Activated naive CD4-positive, alpha-beta T cell (primary cell): ENCODE results near the gene VPS54.

Source experiments
- DNase-seq, 4 experiments: peaks; one replicate each; lab custom pipeline; 2025; lab: John Stamatoyannopoulos, UW

VPS54 gene

DNA sequence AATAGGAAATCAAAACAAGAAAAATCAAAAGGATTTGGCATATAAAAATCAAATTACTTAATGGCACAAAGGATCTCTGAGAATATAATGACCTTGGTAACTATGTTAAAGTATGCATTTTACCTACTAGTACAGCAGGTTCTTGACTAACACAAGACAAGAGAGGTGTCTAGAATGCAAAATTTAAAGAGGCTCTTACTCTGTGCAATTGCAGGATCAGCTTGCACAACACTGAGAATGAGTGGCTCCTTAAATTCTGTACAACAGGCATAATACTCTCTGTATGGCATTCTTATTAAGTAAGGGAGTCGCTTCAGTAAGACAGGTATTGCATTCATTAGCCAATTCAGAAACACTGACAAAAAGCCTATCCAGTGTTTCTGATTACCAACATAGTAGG is 104.9 kb downstream of the VPS54 start:
- no peak for DNase-seq

DNA sequence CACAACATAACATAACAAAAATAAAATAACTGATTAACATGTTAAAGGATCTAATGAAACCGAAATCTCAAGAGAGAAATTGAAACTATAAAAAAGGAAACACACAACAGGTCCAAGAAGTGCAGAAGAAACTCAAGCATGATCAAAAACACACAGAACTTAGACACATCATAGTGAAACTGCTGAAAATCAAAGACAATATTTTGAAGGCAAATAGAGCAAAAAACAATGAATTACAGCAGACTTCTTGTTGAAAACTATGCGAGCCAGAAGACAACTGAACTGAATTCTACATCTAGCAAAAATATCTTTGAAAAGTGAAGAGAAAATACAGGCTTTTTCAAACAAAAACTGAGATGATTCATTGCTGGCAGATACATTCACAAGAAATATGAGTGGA is 116.2 kb downstream of the VPS54 start:
- no peak for DNase-seq

DNA sequence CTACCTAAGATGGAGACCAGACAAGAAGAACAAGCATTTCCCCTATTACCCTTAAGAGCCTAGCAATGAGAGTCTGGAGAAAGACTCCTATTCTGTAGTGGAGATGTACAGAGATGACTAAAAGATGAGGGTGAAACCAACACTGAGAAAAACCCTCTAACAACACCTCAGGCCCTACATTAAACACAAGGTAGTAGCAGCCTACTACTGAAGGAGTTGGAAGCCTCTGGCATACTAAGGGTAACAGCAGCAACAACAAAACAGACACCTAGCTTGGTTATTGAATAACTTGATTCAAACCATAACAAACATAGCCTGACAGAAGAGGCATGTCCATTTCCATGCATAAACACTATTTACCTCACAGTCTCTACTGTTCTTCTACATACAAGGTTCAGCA is 117.1 kb downstream of the VPS54 start:
- DNase-seq: no peak

DNA sequence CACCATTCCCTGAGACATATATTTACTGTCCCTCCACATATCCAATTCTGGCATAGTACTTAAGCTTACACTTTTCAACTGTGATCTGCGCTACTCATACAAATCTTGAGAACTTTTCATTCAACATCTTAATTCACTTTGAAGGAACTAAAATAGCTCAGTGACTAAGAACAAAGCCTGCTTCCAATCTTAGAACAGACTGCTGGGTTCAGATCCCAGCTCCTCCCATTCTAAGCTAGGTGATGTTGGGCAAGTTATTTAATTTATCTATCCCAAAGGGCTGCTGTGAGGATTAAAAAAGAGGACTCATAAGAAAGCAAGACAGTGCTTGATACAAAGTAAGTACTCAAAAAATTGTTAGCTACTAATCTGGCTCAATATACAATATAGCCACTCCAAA is 119.6 kb downstream of the VPS54 start:
- no peak for DNase-seq

DNA sequence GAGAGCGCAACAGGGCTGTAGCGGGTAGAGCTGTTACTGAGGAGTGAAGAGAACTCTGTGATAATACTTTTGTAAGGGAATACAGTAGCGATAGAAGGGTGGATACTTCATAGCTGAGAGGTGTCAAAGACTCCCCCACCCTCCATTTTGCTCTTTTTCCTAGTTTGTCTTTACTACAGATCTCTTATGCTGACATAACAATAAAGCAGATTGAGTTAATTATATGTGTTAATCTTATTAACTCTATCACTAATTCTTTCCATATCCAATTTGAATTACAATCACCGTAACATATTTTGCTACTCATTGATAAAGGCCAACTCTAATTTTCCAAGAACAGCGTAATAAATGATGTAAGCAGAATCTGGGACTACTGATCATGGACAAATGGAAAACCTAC is 120.4 kb downstream of the VPS54 start:
- no peak for DNase-seq

DNA sequence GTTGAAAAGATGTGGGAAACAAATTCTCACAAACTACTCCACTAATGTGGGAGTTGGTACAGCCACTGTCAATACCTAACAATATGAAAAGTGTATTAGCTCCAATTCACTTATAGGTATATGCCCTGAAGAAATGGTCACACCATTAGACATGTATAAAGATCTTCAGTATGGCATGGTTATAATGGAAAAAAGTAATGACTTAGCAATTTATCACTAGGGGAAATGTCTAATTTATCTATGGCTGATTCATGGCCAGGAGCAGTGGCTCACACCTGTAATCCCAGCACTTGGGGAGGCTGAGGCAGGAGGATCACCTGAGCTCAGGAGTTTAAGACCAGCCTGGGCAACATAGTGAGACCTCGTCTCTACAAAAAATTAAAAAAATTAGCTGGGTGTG is 125.1 kb downstream of the VPS54 start:
- DNase-seq: no peak

DNA sequence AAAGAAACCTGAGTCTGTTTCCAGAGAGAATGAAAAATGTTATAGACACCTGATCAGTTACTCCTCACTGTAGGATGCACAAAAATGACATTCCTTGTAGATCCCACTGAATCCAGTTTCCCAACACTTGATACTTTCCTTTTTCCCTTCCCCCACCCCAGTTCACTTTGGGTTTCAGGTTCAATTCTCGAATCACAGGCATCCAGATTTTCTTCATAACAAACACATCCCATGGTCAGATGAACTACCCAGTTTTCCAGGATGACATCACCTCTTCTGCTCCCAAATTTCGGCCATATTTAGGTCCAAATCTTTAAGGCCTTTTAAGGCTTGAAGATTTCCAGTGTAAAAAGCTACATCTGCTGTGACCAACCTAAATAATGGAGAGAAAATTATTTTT is 126.1 kb downstream of the VPS54 start:
- no peak for DNase-seq

DNA sequence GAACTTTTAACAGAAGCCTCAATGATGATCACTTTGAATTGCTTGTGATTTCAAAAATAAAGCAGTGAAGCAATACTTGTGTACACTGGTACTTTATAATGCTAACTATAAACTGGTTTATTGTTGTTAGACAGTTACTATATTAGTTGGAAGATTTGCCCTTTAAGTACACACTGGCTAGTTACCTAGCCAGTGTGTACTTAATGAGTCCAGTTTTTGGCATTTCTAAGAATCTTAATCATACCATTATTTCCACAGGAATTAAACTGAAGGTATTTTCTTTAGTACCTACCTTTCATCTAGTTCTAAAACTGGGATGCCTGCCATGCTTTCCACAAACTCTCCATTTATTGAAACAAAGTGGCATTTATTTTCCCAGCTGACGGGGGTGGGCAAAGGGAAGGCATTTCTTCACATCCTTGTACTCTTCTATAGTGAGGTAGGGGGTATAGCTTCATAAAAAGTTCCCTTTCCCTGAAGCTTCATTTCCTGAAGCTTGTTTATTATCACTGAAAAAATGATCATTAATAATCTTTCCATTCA is 127.7 kb downstream of the VPS54 start:
- DNase-seq: no peak

DNA sequence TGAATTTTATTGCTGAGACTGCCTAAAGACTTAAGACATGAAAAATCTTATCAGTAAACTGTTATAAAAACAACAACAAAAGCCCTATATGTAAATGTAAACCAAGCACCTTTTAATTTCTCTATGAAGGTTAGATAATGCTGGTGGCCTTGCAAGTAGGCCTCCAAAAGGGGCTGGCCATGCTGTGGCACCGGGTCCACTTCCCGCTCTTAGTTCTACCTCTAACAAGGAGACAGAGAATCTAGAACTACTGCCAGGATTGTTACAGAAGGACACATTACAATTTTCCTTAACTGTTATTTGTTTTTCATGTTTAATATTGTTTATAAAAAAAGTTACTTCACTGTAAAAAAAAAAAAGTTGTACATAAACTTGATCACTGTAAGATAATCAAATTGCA is 128.6 kb downstream of the VPS54 start:
- no peak for DNase-seq

DNA sequence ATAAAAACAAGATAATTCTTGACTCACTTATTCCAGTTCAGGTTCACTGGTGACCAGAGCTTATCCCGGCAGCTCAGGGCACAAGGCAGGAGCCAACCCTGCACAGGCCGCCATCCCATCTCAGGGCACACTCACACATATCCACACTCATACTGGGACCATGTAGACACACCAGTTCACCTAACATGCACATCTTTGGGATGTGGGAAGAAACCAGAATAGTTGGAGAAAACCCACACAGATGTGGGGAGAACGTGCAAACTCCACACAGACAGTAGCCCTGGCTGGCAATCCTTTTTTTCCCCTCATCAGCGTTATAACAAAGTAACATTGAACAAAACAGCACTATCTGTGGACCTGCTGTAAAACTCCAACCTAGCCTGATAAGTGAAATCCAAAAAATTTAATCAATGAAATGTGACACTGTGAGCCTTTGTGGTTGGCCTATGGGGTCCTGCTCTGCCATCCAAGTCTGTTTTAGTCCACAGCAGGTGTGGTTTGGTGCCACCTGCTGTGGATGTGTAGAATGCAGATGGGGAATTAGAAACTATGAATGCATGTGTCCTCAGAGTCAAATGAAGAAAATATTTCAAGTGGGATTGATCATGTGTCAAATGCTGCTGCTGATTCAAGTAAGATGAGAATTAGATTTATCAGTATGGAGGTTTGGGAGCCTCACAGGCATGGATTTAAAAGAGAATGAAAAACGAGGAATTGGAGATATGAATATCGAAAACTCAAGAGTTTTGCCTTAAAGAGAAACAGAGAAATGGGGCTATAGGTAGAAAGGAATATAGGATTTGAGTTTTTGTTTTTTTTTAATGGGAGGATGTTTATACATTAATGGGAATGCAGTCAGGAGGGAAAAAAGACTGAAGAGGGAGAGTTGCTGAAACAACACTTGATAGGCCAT is 130.5 kb downstream of the VPS54 start:
- peak in 1 of 4 experiments; percentile 10 for DNase-seq

DNA sequence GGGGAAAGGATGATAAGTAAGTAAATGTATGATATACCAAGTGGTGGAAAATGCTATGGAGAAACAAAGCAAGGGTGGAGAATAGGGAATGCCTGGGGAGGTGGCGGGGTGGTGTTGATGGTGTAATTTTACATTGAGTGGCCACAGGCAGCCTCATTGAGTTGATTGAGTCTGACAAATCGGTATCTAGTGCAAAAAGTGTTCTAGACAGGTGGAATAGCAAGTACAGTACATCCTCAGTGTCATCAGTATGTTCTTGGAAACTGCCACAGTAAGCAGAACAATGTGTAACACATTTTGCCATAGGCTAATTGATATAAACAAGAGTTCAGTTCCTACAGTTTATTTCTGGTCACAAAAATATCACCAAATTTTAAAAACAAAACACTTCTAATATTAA is 131.2 kb downstream of the VPS54 start:
- DNase-seq: no peak

DNA sequence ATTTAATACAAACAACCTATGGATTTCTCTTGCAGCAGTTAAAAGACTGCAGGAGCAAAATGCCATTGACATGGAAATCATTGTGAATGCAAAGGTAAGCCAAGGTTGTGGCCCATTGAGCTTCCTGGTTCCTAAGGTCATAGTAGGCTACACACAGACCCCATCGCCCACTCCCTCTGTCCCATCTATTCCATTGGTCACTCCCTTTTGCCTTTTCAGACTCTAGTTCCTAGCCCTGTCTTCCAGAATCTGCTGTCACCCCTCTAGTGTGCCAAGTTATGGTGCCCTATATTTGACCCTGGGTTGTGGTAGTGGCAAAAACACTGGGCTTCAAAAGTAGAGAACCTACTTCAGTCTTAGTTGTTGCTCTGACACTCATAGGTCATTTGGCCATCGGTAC is 132.8 kb downstream of the VPS54 start:
- no peak for DNase-seq

DNA sequence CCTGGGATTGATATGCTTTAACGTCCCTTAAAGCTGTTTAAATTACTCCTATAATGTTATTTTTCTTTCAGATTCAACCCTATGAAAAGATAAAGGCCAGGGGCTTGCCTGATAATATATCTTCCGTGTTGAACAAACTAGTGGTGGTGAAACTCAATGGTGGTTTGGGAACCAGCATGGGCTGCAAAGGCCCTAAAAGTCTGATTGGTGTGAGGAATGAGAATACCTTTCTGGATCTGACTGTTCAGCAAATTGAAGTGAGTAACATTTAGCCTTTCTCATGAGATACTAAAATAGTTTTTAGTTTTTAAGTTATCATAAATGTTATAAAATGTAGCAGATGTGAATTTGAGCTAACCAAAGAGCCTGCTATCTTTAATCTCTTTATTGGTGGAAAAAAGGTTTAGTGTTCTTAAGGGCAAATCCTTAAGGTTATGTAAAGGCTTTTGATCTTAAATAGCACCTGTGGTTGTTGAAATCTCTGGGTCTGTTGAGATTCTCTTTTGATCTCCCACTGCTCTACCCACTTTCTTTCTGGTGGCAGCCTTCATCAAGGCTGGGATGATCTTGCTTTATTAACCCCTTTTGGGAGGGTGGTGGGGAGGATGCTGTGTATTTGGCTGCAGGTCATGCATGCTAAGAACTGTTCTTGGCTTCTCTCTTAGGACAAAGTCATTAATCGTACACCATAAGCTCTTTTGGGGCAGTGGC is 136.7 kb downstream of the VPS54 start:
- DNase-seq: no peak

DNA sequence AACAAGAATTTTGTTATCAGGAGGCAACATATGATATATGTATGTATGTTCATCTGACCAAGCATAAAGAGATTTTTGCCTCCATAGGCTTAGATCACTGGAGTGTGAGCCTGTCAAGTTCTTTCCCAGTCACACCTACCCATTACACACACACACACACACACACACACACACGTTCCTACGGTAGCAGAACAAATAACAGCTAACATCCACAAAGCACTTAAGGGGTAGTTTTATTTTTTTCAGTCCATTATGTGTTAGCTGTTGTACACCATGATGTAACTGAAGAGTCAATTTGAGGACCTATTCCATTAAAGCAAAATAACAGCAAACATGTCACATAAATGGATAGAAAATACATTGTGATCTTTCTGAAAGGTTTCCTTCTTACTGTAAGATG is 138.0 kb downstream of the VPS54 start:
- DNase-seq: no peak

DNA sequence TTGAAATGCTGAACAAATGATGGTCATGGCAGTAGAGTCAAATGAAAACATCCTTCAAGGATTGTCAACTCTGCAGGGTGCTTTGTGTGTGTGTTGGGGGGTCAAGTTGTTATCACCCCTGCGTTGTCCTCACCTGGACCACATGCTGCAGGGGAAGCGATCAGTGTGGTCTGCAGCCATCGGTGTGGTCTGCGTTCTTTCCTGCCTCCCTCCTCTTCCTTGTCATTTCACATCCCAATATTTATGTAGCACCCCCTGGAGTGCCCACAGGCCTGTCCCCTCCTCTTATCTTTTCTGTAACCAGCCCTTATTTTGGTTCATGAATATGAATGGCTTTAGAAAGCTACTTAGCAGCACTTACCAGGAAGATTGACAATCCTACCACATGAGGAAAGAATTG is 138.6 kb downstream of the VPS54 start:
- DNase-seq: no peak

DNA sequence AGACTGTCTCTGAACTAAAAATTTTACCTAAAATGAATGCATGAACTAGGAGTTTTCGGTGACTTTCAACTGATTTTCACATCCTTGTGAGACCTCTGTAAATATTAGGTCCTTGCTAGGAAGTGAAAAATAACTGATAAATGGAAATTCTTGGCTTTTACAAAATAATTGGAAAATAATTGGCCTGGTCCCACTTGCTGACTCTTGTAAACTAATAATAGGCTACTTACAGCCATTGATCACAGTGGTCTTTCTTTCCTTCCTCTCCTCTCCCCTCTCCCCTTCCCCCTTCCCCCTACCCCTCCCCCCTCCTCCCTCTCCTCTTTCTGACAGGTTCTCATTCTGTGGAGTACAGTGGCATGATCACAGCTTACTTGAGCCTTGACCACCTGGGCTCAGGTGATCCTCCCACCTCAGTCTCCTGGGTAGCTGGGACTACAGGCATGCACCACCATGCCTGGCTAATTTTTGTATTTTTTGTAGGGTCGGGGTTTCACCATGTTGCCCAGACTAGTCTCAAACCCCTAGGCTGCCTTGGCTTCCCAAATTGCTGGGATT is 139.3 kb downstream of the VPS54 start:
- DNase-seq: no peak

DNA sequence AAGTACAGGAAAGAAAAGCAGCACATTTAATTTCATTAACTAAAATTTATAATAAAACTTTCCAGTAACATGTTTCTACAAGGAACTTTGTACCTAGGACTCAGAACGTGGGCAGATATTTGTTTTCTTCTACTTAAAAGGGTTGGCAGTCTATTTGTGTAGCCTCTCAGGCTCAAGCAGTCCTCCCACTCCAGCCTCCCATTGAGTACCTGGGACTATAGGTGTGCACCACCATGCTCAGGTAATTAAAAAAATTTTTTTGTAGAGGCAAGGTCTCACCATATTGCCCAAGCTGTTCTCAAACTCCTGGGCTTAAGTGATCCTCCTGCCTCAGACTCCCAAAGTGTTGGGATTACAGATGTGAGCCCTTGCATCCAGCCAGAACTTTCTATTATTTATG is 140.7 kb downstream of the VPS54 start:
- DNase-seq: no peak

DNA sequence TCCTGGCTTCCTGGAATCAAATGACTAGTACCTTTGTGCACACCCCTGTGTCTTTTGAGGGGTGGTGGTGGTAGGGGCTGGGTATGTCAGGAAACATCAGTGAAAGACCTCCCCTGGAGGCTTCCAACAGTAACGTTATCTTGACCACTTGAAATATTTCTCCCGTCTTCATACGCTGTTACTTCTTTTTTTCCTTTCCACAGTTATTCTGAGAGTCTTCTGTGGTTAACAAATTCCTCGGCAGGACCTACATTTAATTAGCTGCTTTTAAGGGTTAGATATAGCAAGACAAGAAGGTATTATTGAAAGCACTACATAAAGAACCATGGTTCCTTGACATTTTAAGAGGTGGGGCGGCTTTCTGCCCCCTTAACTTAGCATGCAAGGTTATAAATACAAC is 142.9 kb downstream of the VPS54 start:
- no peak for DNase-seq

DNA sequence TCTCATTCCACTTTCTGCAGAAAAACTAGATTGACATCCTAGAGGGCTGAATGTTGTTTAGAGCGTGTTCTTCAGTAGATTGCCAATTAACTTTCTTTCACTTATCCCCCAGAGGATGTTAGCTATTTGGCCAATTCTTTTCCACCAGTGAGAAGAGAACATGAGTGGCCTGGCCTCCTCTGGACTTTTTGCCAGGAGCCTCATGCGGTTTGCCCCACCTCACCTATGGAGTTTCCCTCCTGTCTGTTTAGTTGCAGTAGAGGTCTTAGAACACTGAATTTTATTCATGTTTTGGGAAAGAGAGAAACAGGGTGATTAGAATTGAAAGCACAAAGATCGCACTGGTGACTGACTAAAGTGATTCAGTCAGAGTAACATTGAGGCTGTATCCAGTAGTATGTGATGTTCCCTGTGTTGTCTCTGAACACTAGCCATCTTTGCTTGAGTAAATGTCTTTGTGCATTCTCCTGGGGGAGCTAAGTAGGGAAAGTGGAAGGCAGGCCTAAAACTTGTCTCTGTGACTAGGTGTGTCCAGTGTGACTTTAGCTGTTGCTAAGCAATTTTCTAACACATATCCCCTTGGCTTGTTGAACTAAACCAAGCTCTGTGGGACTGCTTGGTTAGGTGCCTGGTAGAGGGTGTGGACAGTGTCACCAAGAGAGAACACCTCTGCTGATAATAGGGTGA is 143.5 kb downstream of the VPS54 start:
- DNase-seq: no peak

DNA sequence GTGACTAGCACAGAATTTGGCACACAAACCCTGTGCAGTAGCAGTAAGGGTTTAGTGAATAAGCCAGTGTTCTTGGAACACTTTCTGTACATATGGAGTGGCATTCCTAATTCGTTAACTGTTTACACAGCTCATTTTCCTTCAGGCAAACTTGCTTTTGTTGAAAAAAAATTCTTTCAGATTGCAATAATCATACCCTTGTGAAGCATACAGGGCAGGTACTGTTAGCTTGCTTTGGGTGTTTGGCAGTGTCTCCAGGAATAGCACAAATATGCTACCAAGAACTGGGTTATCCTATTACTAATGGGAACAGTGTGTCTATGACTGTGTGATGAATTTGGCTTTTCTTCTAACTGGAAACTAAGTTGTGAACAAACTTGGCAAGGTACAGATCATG is 144.1 kb downstream of the VPS54 start:
- DNase-seq: no peak

DNA sequence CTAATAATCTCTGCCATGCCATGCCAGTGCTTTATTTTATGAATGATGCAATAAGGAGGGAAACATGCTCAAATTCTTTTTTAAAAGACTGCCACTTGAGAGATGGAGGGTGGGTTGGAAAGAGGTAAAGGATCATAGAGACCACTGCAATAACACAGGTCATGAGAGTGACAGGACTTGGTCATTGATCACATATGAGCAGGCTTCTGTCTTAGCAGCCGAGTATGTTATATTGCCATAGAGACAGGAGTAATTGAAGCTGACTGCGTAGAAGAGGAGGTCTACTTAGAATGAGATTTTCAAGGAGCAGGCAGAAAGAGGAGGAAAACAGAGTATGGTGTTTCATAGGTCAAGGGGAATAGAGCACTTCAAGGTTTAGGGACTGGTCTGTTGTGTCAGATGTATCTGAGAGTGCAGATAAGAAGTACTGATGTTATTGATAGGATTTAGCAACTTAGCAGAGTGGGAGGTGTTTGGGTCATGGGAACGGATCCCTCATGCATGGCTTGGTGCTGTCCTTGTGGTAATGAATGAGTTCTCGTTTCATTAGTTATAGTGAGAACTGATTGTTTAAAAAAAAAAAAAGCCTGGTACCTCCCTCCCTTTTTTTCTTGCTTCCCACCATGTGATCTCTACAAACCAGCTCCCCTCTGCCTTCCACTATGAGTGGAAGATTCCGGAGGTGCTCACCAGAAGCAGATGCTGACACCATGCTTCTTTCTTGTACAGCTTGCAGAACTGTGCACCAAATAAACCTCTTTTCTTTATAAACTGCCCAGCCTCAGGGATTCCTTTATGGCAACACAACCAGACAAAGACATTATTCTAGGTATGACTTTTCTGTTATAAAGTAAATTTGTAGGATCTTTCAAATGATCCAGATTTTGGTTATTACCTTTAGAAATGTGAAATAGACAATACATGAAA is 144.8 kb downstream of the VPS54 start:
- no peak for DNase-seq
